ENCODE data around the gene TUBA4A. TPM values are rescaled to one million over a fixed set of nuclear protein-coding genes. Genes with fewer than 3 reads are reported as not detected.

TUBA4A gene
- total RNA-seq, 6 donors from 2014 or later: 17.8 to 52.1 (median 40.3) TPM

DNA sequence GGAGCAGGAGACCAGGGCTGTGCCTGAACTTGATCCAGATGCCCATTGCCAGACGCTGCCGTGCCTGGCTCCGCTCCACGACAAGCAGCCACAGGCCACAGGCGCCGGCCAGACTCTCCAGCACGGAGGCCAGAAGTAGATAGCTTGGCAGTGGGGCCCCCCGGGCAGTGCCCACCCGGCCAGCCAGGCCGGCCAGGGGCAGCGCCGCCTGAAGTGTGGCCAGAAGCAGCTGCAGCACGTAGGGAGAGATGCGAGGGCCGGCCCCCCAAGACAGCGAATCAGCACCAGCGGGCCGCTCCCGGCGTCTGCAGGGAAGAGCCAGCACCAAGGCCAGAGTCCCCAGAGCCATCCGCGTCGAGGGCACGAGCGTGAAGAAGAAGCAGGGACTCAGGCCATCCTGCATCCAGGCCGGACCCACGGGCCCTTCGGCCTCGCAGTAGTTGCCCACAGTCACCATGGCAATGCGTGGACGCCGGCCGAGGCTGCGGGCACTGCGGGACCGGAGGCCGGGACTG is 35.4 kb downstream of the TUBA4A start:
- peaks cover 20 to 35% (median 29%) of the 10 kb centered on the region in 4 donors for H3K4me1 ChIP-seq
- peak in 1 of 4 donors; percentile 6 for TF ChIP-seq POLR2A (IDR thresholded peaks at IDR 0.05)
- TF ChIP-seq POLR2AphosphoS5 (IDR thresholded peaks at IDR 0.05): no peak
- TF ChIP-seq, protein P1, sequence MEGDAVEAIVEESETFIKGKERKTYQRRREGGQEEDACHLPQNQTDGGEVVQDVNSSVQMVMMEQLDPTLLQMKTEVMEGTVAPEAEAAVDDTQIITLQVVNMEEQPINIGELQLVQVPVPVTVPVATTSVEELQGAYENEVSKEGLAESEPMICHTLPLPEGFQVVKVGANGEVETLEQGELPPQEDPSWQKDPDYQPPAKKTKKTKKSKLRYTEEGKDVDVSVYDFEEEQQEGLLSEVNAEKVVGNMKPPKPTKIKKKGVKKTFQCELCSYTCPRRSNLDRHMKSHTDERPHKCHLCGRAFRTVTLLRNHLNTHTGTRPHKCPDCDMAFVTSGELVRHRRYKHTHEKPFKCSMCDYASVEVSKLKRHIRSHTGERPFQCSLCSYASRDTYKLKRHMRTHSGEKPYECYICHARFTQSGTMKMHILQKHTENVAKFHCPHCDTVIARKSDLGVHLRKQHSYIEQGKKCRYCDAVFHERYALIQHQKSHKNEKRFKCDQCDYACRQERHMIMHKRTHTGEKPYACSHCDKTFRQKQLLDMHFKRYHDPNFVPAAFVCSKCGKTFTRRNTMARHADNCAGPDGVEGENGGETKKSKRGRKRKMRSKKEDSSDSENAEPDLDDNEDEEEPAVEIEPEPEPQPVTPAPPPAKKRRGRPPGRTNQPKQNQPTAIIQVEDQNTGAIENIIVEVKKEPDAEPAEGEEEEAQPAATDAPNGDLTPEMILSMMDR (IDR thresholded peaks at IDR 0.05): peak in 1 of 6 experiments; percentile 20
- no peaks in the 10 kb centered on the region for H3K9me3 ChIP-seq
- peak overlapping the region; percentile 28 to 74 (median 61) for H3K4me3 ChIP-seq
- peak; percentile 68 to 90 for DNase-seq
- H3K27ac ChIP-seq: peak overlapping the region; percentile 82 to 92 (median 90)
- ATAC-seq (ENCODE audit: low FRiP score in 2 of 2): peak; percentile 72 to 75
- H3K36me3 ChIP-seq: peaks cover 30 to 57% (median 45%) of the 10 kb centered on the region in 4 donors
- WGBS, 2 donors: 0% methylated on average over 26 of the region's 37 CpGs; no CpG with 5 or more reads in 1 of the 2 donors
- no peaks in the 10 kb centered on the region for H3K27me3 ChIP-seq

DNA sequence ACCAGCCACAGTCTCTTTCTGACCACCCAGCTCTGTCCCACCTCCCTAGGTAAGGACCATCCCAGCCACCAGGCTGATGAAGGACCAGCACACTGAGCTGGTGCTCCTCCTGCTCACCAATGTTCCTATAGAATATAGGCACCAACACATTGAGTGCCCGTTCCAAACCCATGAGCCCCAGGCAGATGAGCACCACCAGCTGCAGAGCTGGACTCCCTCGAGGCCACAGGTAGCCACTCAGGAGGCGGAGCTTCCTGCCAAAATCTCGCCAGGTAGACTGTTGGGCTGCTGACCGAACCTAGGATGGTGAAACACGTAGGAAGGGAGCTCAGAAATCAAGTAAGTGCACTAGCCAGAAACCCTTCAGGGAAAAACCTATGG is 37.2 kb downstream of the TUBA4A start:
- no peak for DNase-seq
- H3K9me3 ChIP-seq: no peaks in the 10 kb centered on the region
- ATAC-seq (ENCODE audit: low FRiP score in 2 of 2): no peak
- H3K27ac ChIP-seq: peak overlapping the region in 1 of 4 donors; percentile 2
- peaks cover 16 to 51% (median 34%) of the 10 kb centered on the region in 4 donors for H3K36me3 ChIP-seq
- 85 to 88% methylated on average over 4 to 6 of the region's 6 CpGs for WGBS, 2 donors
- TF ChIP-seq, protein P1 (IDR thresholded peaks at IDR 0.05): no peak
- no peak for TF ChIP-seq EP300 (IDR thresholded peaks at IDR 0.05)
- TF ChIP-seq POLR2AphosphoS5 (IDR thresholded peaks at IDR 0.05): no peak
- TF ChIP-seq POLR2A (IDR thresholded peaks at IDR 0.05): no peak
- H3K4me1 ChIP-seq: peaks cover 20 to 35% (median 29%) of the 10 kb centered on the region in 4 donors
- no peak overlapping the region for H3K4me3 ChIP-seq
- no peaks in the 10 kb centered on the region for H3K27me3 ChIP-seq

DNA sequence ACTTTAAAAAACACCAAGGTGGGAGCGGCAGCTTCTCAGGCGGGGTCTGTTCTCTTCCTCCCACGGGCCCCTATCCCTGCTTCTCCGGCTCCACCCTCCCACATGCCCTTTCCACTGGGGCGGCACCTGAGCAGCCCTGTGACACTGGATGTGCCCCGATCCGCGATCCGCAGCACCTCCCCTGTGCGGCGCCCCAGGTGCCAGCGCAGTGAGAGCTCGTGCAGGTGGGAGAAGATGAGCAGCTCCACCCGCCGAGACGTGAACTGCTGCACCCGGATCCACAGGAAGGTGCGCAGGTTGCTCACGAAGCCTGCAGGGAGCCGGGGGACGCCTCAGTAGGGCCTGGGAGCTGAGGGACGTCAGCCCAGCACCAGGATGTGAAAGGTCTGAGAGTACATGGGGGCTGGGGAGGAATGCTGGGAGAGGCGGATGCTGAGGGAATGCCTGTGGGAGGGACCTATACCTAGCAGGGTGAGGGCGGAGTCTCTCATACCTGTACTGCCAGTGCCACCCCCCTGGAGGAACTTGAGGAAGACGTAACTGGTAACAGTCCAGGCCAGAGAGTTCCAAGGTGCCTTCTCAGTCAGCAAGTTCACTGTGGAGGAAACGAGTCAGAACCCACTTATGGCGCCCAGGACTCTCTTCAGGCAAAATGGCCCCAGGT is 37.7 kb downstream of the TUBA4A start:
- WGBS, 2 donors: 94 to 97% methylated on average over 26 to 27 of the region's 27 CpGs

DNA sequence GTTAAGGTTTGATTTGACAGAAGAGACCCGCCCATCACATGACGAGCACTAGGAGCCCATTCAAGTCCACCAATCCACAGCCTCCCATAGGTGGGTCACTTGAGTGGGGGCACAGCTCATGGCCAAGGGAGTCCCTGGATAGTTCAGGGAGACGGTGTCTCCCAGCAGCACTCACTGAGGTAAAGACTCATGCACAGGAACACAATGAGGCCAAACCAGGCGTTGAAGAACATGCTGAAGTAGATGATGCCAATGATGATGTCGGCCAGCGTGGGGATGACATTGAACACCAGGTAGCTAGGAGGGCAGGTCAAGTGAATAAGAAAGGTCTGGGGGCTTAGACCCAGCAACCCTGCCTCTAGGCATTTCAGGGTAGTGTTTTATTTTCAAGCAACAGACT is 38.9 kb downstream of the TUBA4A start:
- H3K27ac ChIP-seq: no peak overlapping the region
- TF ChIP-seq POLR2AphosphoS5 (IDR thresholded peaks at IDR 0.05): no peak
- no peak for TF ChIP-seq POLR2A (IDR thresholded peaks at IDR 0.05)
- no peak for TF ChIP-seq EP300 (IDR thresholded peaks at IDR 0.05)
- TF ChIP-seq, protein P1 (IDR thresholded peaks at IDR 0.05): no peak
- no peaks in the 10 kb centered on the region for H3K27me3 ChIP-seq
- 92 to 98% methylated on average over 6 of the region's 6 CpGs for WGBS, 2 donors
- H3K36me3 ChIP-seq: peaks cover 0 to 48% (median 23%) of the 10 kb centered on the region in 4 donors
- DNase-seq (no peak), ATAC-seq (ENCODE audit: low FRiP score in 2 of 2) (no peak)
- H3K9me3 ChIP-seq: no peaks in the 10 kb centered on the region
- H3K4me1 ChIP-seq: peaks cover 19 to 33% (median 28%) of the 10 kb centered on the region in 4 donors
- H3K4me3 ChIP-seq: no peak overlapping the region

More for the DNA sequence above, 37.7 kb downstream of the TUBA4A start:
- no peaks in the 10 kb centered on the region for H3K9me3 ChIP-seq
- peaks cover 20 to 35% (median 29%) of the 10 kb centered on the region in 4 donors for H3K4me1 ChIP-seq
- H3K36me3 ChIP-seq: peaks cover 10 to 49% (median 30%) of the 10 kb centered on the region in 4 donors
- H3K27ac ChIP-seq: no peak overlapping the region
- DNase-seq: peak in 1 of 2 donors; percentile 79
- H3K4me3 ChIP-seq: no peak overlapping the region
- H3K27me3 ChIP-seq: no peaks in the 10 kb centered on the region
- TF ChIP-seq EP300 (IDR thresholded peaks at IDR 0.05) (no peak), POLR2AphosphoS5 (IDR thresholded peaks at IDR 0.05) (no peak), POLR2A (IDR thresholded peaks at IDR 0.05) (no peak)
- TF ChIP-seq, protein P1 (IDR thresholded peaks at IDR 0.05): no peak
- ATAC-seq (ENCODE audit: low FRiP score in 2 of 2): no peak
